ENCODE data around the gene APCDD1L.

Gene APCDD1L

DNA sequence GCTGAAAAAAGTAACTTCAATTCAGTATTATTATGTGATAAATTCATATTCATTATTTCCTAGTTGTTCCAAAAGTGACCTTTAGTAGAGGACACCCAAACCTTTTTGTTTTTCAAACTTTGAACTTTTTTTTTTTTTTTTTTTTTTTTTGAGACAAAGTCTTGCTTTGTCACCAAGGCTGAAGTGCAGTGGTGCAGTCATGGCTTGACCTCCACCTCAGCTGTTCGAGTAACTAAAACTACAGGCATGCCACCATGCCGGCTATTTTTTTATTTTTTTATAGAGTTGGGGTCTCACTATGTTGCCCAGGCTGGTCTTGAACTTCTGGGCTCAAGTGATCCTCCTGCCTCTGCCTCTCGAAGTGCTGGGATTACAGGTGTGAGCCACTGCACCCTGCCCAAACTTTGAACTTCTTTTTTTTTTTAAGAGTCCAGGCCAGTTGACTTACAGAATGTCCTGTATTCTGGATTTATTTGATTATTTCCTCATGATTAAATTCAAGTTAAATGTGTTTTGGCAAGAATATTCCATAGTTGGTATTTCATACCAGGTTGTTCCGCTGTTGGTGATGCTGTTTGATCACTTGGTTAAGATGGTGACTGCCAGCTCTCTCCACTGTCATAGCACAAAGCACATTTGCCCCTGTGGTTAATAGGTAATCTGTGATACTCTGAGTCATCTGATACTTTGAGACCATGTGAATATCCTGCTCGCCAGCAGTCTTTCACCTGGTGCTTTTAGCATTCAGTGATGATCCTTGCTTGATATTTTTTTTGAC is 78.1 kb downstream of the APCDD1L start:
- ChIA-PET POLR2A (no interaction called here), CTCF (interaction anchor here (0.9 to 5.1 kb wide), 3 partner anchors 8 to 199 kb away, joined by 3 to 36 read pairs (median 3); no protein-coding TSS in a partner anchor)

DNA sequence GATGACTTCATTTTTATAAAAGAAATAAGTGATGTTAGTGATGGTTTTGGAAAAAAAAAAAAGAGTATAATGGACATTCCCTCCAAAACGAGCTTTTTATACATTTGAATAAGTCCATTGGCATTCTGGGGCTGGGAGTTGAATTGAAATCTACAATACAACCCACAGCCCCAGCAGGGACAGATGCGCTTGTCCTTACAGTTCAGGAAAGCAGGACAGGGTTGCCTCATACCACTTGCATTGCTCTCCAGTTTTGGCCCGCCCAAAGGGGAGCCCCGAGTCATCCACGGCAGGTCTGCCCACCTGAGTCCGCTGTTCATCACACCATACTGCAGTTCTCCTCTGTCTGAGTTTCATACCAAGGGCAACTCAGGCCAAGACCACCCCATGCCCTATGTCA is 80.0 kb downstream of the APCDD1L start:
- no peak for DNase-seq (ENCODE audit: low read depth, low spot score)
- no peak overlapping the region for H3K4me3 ChIP-seq (ENCODE audit: low read depth, low read length)
- TF ChIP-seq, protein P1, sequence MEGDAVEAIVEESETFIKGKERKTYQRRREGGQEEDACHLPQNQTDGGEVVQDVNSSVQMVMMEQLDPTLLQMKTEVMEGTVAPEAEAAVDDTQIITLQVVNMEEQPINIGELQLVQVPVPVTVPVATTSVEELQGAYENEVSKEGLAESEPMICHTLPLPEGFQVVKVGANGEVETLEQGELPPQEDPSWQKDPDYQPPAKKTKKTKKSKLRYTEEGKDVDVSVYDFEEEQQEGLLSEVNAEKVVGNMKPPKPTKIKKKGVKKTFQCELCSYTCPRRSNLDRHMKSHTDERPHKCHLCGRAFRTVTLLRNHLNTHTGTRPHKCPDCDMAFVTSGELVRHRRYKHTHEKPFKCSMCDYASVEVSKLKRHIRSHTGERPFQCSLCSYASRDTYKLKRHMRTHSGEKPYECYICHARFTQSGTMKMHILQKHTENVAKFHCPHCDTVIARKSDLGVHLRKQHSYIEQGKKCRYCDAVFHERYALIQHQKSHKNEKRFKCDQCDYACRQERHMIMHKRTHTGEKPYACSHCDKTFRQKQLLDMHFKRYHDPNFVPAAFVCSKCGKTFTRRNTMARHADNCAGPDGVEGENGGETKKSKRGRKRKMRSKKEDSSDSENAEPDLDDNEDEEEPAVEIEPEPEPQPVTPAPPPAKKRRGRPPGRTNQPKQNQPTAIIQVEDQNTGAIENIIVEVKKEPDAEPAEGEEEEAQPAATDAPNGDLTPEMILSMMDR (IDR thresholded peaks at IDR 0.05; ENCODE audit: insufficient read depth, low read length, missing control alignments): no peak
- POLR2A ChIA-PET: no interaction called here
- CTCF ChIA-PET: interaction anchor here (1.4 to 5.1 kb wide), 2 partner anchors 9 to 12 kb away, joined by 3 to 36 read pairs; no protein-coding TSS in a partner anchor

More for the DNA sequence above, 78.1 kb downstream of the APCDD1L start:
- no peak overlapping the region for H3K4me3 ChIP-seq (ENCODE audit: low read depth, low read length)
- TF ChIP-seq, protein P1 (IDR thresholded peaks at IDR 0.05; ENCODE audit: insufficient read depth, low read length, missing control alignments): no peak
- no peak for DNase-seq (ENCODE audit: low read depth, low spot score)

DNA sequence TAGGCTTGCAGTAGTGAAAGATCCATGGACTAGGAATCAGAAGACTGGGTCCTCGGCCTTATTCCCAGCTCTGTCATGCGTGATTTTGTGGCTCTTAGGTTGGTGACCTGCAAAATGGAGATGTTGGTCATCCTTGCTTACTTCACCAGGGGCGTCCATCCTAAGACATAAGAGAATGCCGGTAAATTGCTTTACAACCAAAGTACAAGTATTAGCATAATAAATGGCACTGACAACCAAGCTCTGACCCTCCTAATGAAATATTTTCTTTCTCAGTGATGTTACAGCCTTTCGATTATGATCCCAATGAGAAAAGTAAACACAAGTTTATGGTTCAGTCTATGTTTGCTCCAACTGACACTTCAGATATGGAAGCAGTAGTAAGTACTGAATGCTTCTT is 80.9 kb downstream of the APCDD1L start:
- CTCF ChIA-PET: interaction anchor here (5.3 kb wide), 1 partner anchor 12 kb away, joined by 28 read pairs; no protein-coding TSS in a partner anchor
- H3K4me3 ChIP-seq (ENCODE audit: low read depth, low read length): no peak overlapping the region
- POLR2A ChIA-PET: no interaction called here
- DNase-seq (ENCODE audit: low read depth, low spot score): no peak
- TF ChIP-seq, protein P1 (IDR thresholded peaks at IDR 0.05; ENCODE audit: insufficient read depth, low read length, missing control alignments): no peak

DNA sequence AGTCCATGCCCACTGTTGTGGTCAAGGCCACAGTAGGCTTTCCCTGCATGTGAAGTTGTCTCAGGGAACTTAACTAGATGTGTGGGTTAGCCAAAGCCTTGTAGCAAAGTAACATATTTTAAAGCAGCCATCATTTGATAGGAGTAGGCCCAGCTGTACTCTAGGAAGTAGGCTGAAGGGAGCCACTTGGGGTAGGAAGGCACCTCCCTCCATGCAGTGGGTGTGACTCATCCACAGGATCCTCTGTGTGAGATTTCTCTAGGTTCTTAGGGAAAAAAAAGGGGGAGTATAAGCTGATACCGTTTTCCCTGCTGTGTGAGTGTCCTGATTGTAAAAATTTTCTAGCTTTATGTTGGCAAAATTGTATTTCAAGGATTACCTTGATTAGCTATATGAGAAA is 81.4 kb downstream of the APCDD1L start:
- ChIA-PET POLR2A (interaction anchor here (0.6 kb wide), 1 partner anchor 13 kb away, joined by 4 read pairs; no protein-coding TSS in a partner anchor), CTCF (interaction anchor here (0.8 to 5.3 kb wide), 2 partner anchors 9 to 13 kb away, joined by 3 to 28 read pairs; no protein-coding TSS in a partner anchor)
- TF ChIP-seq, protein P1 (IDR thresholded peaks at IDR 0.05; ENCODE audit: insufficient read depth, low read length, missing control alignments): no peak
- no peak for DNase-seq (ENCODE audit: low read depth, low spot score)
- no peak overlapping the region for H3K4me3 ChIP-seq (ENCODE audit: low read depth, low read length)

DNA sequence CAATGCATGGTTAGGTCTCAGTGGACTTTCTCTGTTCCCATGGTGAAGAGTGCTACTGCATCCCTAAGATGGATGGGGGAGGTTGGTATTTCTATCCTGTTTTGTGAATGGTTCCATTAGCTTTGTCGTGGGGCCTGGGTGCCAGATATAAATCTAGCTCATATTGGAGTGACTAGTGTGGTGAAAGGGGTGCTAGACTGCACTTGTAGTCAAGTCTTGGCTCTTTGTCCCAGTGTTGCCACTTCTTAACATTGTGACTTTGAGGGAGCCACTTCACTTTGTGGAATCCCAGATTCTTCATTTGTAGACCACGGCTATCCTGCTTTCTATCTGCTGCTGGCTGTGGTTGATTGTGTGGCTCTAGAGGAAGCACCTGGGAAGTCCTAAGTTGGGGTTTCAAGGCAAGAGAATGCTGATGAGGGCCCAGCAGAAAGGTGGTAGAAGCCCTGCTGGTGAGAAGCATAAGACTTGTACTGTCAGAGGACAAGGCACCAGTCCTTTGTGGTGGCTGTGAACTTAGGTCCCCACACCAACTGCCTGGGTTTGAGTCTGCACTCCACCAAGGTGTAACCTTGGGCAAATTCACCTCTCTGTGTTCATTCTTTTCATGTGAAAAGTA is 82.1 kb downstream of the APCDD1L start:
- ChIA-PET CTCF (interaction anchor here (0.8 to 5.3 kb wide), 4 partner anchors 9 to 13 kb away, joined by 3 to 28 read pairs (median 5); no protein-coding TSS in a partner anchor), POLR2A (interaction anchor here (0.6 kb wide), 1 partner anchor 12 kb away, joined by 4 read pairs; no protein-coding TSS in a partner anchor)
- no peak for DNase-seq (ENCODE audit: low read depth, low spot score)
- H3K4me3 ChIP-seq (ENCODE audit: low read depth, low read length): no peak overlapping the region
- TF ChIP-seq, protein P1 (IDR thresholded peaks at IDR 0.05; ENCODE audit: insufficient read depth, low read length, missing control alignments): no peak

Measured in AG04449 (cell line).